ENCODE data around the gene ZNF474. TPM values are rescaled to one million over a fixed set of nuclear protein-coding genes. Genes with fewer than 3 reads are reported as not detected.

Gene ZNF474
- total and polyA plus RNA-seq, 7 donors, result 0.05 to 0.77 (median 0.16) TPM; not detected in 2

DNA sequence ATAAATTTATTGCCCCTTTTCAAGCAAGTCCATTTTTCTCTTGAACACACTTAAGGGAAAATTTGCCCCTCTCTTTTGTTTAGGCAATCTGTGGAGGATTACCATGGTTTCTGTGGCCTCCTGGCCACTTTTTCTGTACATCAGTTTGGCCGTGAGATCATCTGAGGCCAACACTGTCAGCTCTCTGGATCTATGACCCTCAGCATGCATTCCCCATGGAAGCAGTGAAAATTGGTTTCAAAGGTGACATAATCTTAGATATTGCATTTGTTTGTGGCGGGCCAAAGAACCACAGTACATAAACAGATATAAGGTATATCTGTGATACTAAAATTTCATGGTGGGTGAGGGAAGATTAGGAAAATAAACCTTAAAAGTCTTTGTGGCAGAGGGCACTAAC lies 4.6 kb upstream of the ZNF474 start:
- 94 to 96% (median 94%) methylated on average over 2 of the region's 2 CpGs for WGBS, 3 donors
- H3K36me3 ChIP-seq (ENCODE audit: insufficient read depth in 1 of 2, low read depth in 1 of 2), result no peaks in the 10 kb centered on the region
- no peak overlapping the region for H3K27ac ChIP-seq
- no peaks in the 10 kb centered on the region for H3K27me3 ChIP-seq (ENCODE audit: insufficient read depth in 3 of 3, low read length in 2 of 3)
- H3K4me3 ChIP-seq, result no peak overlapping the region
- intact Hi-C loops (cut with DNase I), result no loop called here
- H3K9me3 ChIP-seq, result no peaks in the 10 kb centered on the region
- no peaks in the 10 kb centered on the region for H3K4me1 ChIP-seq
- no peak for ATAC-seq
- no peak for DNase-seq
- TF ChIP-seq, protein P1, sequence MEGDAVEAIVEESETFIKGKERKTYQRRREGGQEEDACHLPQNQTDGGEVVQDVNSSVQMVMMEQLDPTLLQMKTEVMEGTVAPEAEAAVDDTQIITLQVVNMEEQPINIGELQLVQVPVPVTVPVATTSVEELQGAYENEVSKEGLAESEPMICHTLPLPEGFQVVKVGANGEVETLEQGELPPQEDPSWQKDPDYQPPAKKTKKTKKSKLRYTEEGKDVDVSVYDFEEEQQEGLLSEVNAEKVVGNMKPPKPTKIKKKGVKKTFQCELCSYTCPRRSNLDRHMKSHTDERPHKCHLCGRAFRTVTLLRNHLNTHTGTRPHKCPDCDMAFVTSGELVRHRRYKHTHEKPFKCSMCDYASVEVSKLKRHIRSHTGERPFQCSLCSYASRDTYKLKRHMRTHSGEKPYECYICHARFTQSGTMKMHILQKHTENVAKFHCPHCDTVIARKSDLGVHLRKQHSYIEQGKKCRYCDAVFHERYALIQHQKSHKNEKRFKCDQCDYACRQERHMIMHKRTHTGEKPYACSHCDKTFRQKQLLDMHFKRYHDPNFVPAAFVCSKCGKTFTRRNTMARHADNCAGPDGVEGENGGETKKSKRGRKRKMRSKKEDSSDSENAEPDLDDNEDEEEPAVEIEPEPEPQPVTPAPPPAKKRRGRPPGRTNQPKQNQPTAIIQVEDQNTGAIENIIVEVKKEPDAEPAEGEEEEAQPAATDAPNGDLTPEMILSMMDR (IDR thresholded peaks at IDR 0.05), result no peak

DNA sequence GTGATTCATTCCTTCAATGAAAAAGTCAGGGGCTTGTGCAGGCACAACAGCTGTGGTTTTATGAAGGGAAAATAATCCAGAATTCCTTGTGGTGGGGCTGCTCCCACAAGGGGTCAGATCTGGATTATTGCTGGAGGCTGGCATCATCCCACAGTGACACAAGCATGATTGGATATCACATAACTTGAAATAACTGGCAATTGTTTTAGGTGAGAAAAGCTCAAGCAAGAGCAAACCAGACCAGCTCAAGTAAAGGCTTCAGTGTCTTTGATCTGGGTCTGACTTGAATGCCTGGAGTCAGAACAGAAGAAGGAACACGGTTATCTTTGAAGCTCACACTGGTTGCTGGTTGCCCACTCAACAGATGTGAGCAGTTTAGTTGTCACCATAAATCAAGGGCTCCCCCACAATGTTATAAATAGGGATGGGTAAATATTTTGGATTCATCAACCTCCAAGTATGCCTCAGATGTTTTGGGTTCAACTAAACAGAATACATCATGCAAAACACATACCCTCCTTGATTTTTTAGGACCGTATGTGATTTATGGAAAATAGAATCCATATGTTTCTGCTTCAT lies 3.1 kb upstream of the ZNF474 start:
- TF ChIP-seq, protein P1 (IDR thresholded peaks at IDR 0.05), result no peak
- no peaks in the 10 kb centered on the region for H3K4me1 ChIP-seq
- no peaks in the 10 kb centered on the region for H3K27me3 ChIP-seq (ENCODE audit: insufficient read depth in 3 of 3, low read length in 2 of 3)
- no peak for DNase-seq
- intact Hi-C loops (cut with DNase I), result no loop called here
- no peaks in the 10 kb centered on the region for H3K36me3 ChIP-seq (ENCODE audit: insufficient read depth in 1 of 2, low read depth in 1 of 2)
- WGBS, 3 donors, result 23 to 27% (median 27%) methylated on average over 2 of the region's 2 CpGs
- ATAC-seq, result no peak
- no peak overlapping the region for H3K4me3 ChIP-seq
- no peak overlapping the region for H3K27ac ChIP-seq
- H3K9me3 ChIP-seq, result no peaks in the 10 kb centered on the region

DNA sequence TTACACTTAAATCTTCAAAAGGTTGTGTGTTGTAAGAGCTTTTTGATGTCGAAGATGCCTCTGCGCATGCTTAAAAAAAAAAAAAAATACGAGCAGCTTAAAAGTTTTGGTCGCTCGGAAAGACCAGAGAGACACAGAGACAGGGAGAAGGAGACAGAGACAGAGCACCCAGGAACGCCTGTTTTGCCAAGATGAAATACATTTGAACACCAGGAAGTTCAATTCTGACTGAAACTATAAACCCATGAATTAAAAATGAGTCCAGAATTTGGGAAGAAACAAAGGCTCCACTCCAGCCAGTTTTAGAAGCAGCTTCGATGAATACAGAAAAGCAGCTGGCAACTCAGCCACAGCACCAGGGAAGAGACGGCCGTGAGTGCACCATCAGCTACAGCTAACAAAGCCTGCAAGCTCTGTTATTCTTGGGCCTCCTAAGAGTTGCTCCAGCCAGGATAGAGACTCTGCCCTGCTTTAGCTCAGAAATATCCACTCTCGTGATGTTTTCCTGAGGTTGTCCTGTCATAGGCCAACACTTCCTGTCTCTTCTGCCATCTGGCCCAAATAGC lies 2.5 kb upstream of the ZNF474 start:
- no peaks in the 10 kb centered on the region for H3K27me3 ChIP-seq (ENCODE audit: insufficient read depth in 3 of 3, low read length in 2 of 3)
- no peak overlapping the region for H3K4me3 ChIP-seq
- WGBS, 3 donors, result 25 to 30% (median 28%) methylated on average over 10 of the region's 10 CpGs
- no peak overlapping the region for H3K27ac ChIP-seq
- intact Hi-C loops (cut with DNase I), result no loop called here
- ATAC-seq, result no peak
- no peaks in the 10 kb centered on the region for H3K36me3 ChIP-seq (ENCODE audit: insufficient read depth in 1 of 2, low read depth in 1 of 2)
- TF ChIP-seq, protein P1 (IDR thresholded peaks at IDR 0.05), result no peak
- H3K9me3 ChIP-seq, result no peaks in the 10 kb centered on the region
- DNase-seq, result no peak
- H3K4me1 ChIP-seq, result no peaks in the 10 kb centered on the region

DNA sequence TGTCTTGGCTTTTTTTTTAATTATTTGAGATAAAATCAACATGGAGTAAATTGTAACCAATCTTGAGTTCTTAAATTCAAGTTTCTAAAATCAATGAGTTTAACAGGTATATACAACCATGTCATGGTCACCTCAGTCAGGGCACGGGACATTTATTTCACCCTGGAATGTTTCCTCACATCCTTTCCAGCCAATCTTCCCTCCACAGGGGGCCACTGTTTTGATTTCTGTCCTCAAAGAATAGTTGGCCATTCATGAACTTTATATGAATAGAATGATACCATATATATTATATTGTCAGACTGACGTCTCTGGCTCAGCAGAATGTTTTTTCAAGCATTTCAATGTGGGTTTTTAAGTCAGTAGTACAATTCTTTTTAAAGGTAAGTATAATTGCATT lies 806 bp downstream of the ZNF474 start:
- Histone ChIP-seq H3K4me1 (no peaks in the 10 kb centered on the region), H3K36me3 (ENCODE audit: insufficient read depth in 1 of 2, low read depth in 1 of 2) (no peaks in the 10 kb centered on the region), H3K4me3 (no peak overlapping the region), H3K9me3 (no peaks in the 10 kb centered on the region), H3K27me3 (ENCODE audit: insufficient read depth in 3 of 3, low read length in 2 of 3) (no peaks in the 10 kb centered on the region), H3K27ac (no peak overlapping the region)
- DNase-seq (no peak), ATAC-seq (no peak)
- intact Hi-C loops (cut with DNase I), result no loop called here
- TF ChIP-seq, protein P1 (IDR thresholded peaks at IDR 0.05), result no peak
- 65 to 78% (median 75%) methylated on average over 2 of the region's 2 CpGs for WGBS, 3 donors

DNA sequence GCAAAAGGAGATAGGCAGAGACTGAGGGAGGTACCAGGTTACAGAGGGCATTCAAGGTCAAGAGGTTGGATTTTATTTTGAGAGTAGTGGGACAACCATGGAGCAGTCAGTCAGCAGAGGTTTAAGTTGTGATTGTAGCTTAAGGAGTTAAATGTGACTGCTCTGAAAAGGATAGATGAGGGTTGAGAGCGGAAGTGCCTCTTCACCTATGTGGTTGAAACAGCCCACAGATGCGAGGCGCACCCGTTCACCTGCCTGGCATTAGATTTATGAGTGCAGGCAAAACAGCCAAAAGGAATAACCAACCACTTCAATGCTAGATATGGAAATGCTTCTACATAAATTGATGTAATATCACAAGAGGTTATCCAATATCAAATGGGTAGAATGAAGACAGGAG lies 8.4 kb downstream of the ZNF474 start:
- TF ChIP-seq, protein P1 (IDR thresholded peaks at IDR 0.05), result no peak
- no peak for DNase-seq

More for the DNA sequence above, 8.4 kb downstream of the ZNF474 start:
- intact Hi-C loops (cut with DNase I), result no loop called here
- no peaks in the 10 kb centered on the region for H3K36me3 ChIP-seq (ENCODE audit: insufficient read depth in 1 of 2, low read depth in 1 of 2)
- H3K4me1 ChIP-seq, result no peaks in the 10 kb centered on the region
- H3K9me3 ChIP-seq, result no peaks in the 10 kb centered on the region
- no peak overlapping the region for H3K4me3 ChIP-seq
- no peaks in the 10 kb centered on the region for H3K27me3 ChIP-seq (ENCODE audit: insufficient read depth in 3 of 3, low read length in 2 of 3)
- ATAC-seq, result no peak
- H3K27ac ChIP-seq, result no peak overlapping the region
- 89 to 93% (median 90%) methylated on average over 4 of the region's 4 CpGs for WGBS, 3 donors

Measured in psoas muscle (tissue), 8 donors.